Measurements from ENCODE around the gene THSD8.

DNA sequence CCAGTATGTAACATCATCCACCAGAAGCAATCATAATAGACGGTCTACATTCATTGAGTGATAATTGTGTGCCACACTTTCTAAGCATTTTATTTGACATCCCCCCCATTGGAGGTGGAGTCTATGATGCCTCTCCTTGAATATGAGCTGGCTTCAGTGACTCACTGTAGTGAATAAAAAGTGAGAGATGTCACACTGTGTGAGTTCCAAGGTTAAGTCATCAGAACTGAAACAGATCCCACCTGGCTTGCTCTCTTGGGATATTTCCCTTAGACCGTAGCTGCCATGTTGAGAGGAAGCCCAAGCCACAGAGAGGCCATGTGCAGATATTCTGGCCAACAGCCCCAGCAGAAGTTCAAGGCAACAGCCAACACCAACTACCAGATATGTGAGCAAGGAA, 19.9 kb downstream of the THSD8 start:
- TF ChIP-seq, protein P1, sequence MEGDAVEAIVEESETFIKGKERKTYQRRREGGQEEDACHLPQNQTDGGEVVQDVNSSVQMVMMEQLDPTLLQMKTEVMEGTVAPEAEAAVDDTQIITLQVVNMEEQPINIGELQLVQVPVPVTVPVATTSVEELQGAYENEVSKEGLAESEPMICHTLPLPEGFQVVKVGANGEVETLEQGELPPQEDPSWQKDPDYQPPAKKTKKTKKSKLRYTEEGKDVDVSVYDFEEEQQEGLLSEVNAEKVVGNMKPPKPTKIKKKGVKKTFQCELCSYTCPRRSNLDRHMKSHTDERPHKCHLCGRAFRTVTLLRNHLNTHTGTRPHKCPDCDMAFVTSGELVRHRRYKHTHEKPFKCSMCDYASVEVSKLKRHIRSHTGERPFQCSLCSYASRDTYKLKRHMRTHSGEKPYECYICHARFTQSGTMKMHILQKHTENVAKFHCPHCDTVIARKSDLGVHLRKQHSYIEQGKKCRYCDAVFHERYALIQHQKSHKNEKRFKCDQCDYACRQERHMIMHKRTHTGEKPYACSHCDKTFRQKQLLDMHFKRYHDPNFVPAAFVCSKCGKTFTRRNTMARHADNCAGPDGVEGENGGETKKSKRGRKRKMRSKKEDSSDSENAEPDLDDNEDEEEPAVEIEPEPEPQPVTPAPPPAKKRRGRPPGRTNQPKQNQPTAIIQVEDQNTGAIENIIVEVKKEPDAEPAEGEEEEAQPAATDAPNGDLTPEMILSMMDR (IDR thresholded peaks at IDR 0.05; ENCODE audit: low read depth, low read length), result no peak
- no peak for TF ChIP-seq EZH2phosphoT487 (IDR thresholded peaks at IDR 0.05; ENCODE audit: low read depth)

Measured in OCI-LY3 (cell line).